ENCODE measurements around the gene SZT2.

Gene SZT2

DNA sequence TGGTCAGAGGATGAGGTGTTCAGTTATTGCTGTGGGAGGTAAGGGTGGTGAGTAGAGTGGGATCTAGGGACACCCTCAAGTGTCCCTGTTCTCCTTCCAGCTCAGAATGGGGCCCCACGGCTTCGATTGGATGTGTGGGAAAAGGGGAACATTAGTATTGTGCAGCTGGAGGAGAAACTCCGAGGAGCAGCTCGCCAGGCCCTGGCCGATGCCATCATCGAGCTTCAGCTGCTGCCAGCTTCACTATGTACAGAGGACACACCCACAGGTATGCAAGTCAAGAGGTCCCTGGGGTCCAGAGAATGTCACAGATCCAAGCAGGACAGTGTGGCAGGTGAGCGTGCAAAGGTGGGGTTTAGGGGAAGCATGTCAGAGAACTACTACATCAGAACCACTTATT, 50.1 kb downstream of the SZT2 start:
- Histone ChIP-seq H3K4me2 (ENCODE audit: low read length) (no peak overlapping the region), H3K27ac (no peak overlapping the region), H2AFZ (no peak overlapping the region), H3K4me3 (ENCODE audit: low read depth, low read length) (no peak overlapping the region), H3K9ac (no peak overlapping the region), H3K36me3 (ENCODE audit: control insufficient read depth, insufficient read depth, low read length) (no peaks in the 10 kb centered on the region), H3K27me3 (ENCODE audit: control insufficient read depth, insufficient read depth, low read length) (no peaks in the 10 kb centered on the region), H3K79me2 (no peaks in the 10 kb centered on the region), H3K9me3 (ENCODE audit: control insufficient read depth, low read length) (no peaks in the 10 kb centered on the region), H3K4me1 (peaks cover 2% of the 10 kb centered on the region)
- TF ChIP-seq, protein P1, sequence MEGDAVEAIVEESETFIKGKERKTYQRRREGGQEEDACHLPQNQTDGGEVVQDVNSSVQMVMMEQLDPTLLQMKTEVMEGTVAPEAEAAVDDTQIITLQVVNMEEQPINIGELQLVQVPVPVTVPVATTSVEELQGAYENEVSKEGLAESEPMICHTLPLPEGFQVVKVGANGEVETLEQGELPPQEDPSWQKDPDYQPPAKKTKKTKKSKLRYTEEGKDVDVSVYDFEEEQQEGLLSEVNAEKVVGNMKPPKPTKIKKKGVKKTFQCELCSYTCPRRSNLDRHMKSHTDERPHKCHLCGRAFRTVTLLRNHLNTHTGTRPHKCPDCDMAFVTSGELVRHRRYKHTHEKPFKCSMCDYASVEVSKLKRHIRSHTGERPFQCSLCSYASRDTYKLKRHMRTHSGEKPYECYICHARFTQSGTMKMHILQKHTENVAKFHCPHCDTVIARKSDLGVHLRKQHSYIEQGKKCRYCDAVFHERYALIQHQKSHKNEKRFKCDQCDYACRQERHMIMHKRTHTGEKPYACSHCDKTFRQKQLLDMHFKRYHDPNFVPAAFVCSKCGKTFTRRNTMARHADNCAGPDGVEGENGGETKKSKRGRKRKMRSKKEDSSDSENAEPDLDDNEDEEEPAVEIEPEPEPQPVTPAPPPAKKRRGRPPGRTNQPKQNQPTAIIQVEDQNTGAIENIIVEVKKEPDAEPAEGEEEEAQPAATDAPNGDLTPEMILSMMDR (IDR thresholded peaks at IDR 0.05) = no peak

GRCh38 chr1:43440358-43440757, 50.7 kb downstream of the SZT2 start:
- peaks cover 2% of the 10 kb centered on the region for H3K4me1 ChIP-seq
- no peak overlapping the region for H3K27ac ChIP-seq
- TF ChIP-seq, protein P1 (IDR thresholded peaks at IDR 0.05) = no peak
- H3K4me3 ChIP-seq (ENCODE audit: low read depth, low read length) = no peak overlapping the region
- no peaks in the 10 kb centered on the region for H3K27me3 ChIP-seq (ENCODE audit: control insufficient read depth, insufficient read depth, low read length)
- no peaks in the 10 kb centered on the region for H3K36me3 ChIP-seq (ENCODE audit: control insufficient read depth, insufficient read depth, low read length)
- H3K9me3 ChIP-seq (ENCODE audit: control insufficient read depth, low read length) = no peaks in the 10 kb centered on the region
- H3K9ac ChIP-seq = no peak overlapping the region
- no peak overlapping the region for H3K4me2 ChIP-seq (ENCODE audit: low read length)
- H3K79me2 ChIP-seq = no peaks in the 10 kb centered on the region
- H2AFZ ChIP-seq = no peak overlapping the region

DNA sequence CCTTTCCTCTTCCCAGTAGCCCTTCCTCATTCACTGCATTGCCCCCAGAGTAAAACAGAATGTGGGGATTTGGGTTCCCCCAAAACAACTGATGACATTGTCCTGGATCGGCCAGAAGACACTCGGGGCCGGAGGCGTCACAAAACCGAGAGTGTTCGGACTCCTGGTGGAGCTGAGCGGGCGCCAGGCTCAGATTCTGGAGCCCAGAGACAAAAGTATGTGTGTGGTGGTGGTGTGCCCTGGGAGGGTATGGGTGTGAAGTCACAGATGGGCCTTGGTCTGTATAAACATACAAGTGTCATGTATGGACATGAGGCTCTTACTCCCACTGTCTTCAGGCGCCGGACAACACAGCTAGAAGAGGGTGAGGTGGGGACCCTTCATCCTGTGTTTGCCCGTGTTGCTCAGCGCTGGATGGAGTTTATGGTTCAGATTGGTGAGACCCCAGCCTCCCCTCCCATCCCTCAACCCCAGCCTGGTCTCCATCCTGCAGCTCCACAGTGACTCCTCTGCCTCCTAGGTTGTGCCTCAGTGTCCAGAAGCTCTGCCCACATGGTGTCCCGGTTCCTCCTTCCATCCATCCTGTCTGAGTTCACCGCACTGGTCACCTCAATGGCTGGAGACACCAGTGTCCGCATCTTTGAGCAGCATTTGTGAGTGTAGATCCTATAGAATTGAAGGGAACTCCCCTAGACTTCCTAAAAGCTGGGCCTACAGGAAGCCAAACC, 51.6 kb downstream of the SZT2 start:
- no peaks in the 10 kb centered on the region for H3K79me2 ChIP-seq
- H3K4me1 ChIP-seq = no peaks in the 10 kb centered on the region
- H3K36me3 ChIP-seq (ENCODE audit: control insufficient read depth, insufficient read depth, low read length) = no peaks in the 10 kb centered on the region
- no peak overlapping the region for H2AFZ ChIP-seq
- H3K9me3 ChIP-seq (ENCODE audit: control insufficient read depth, low read length) = no peaks in the 10 kb centered on the region
- H3K27me3 ChIP-seq (ENCODE audit: control insufficient read depth, insufficient read depth, low read length) = no peaks in the 10 kb centered on the region
- no peak overlapping the region for H3K4me3 ChIP-seq (ENCODE audit: low read depth, low read length)
- no peak overlapping the region for H3K27ac ChIP-seq
- no peak overlapping the region for H3K4me2 ChIP-seq (ENCODE audit: low read length)
- H3K9ac ChIP-seq = no peak overlapping the region
- TF ChIP-seq, protein P1 (IDR thresholded peaks at IDR 0.05) = no peak

DNA sequence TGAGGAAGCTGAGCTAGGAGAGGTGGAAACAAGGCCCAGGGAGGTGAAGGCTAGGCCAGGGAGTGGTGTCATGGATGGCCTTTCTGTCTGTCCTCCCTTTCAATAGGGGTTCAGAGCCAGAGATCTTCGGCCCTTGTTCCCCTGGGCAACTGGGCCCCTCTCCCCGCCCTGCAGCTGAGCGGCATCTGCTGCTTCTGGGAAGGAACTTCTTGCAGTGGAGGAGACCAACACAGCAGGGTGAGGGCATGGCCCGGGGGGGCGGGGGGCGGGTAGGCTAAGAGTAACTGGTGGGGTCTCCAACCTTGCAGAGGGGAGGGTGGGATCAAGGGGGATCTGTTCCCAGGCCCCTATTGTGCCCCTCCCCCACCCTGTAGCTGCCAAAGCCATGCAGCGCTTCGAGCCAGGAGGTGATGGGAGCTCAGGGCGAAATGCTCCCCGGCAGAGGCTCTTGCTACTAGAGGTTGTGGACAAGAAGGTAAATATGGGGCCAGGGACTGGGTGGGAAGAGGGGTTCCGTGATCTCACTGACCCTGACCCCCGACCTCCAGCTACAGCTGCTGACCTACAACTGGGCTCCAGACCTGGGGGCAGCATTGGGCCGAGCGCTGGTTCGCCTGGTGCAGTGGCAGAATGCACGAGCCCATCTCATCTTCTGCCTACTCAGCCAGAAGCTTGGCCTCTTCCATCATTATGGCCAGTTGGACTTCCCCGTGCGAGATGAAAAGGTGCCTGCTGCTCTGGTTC, 52.4 kb downstream of the SZT2 start:
- TF ChIP-seq, protein P1 (IDR thresholded peaks at IDR 0.05) = no peak
- Histone ChIP-seq H3K36me3 (ENCODE audit: control insufficient read depth, insufficient read depth, low read length) (no peaks in the 10 kb centered on the region), H3K79me2 (no peaks in the 10 kb centered on the region), H3K4me2 (ENCODE audit: low read length) (no peak overlapping the region), H3K4me1 (no peaks in the 10 kb centered on the region), H3K27ac (no peak overlapping the region), H2AFZ (no peak overlapping the region), H3K9me3 (ENCODE audit: control insufficient read depth, low read length) (no peaks in the 10 kb centered on the region), H3K9ac (no peak overlapping the region), H3K27me3 (ENCODE audit: control insufficient read depth, insufficient read depth, low read length) (no peaks in the 10 kb centered on the region), H3K4me3 (ENCODE audit: low read depth, low read length) (no peak overlapping the region)
